Fibroblast of upper back skin (primary cell): ENCODE measurements around the gene ITIH5.

ENCODE experiments used
- DNase-seq: peaks from one replicate; pipeline ENCODE4 v3.0.0-alpha.2; 2013

The ITIH5 gene

DNA sequence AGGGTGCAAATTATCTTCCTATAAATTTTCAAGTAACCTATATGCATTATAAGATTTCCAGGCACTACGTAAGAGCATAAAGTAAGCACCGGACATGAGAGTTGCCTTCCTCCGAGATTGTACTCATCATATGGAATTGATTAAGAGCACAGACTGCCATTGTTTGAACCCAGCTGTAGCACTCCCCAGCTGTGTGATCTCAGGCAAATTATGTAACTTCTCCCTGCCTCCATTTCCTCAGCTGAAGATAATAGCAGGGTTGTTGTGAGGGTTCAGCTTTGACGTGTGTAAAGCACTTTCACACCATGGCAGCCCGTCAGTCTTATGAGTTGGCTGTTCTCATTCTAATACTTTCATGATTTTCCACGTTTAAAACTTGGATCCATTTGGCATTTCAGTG is 122.6 kb downstream of the ITIH5 start:
- DNase-seq = no peak

- no peak for DNase-seq
Observed at GRCh38 chr10:7542189-7542914, 124.4 kb downstream of the ITIH5 start.

DNA sequence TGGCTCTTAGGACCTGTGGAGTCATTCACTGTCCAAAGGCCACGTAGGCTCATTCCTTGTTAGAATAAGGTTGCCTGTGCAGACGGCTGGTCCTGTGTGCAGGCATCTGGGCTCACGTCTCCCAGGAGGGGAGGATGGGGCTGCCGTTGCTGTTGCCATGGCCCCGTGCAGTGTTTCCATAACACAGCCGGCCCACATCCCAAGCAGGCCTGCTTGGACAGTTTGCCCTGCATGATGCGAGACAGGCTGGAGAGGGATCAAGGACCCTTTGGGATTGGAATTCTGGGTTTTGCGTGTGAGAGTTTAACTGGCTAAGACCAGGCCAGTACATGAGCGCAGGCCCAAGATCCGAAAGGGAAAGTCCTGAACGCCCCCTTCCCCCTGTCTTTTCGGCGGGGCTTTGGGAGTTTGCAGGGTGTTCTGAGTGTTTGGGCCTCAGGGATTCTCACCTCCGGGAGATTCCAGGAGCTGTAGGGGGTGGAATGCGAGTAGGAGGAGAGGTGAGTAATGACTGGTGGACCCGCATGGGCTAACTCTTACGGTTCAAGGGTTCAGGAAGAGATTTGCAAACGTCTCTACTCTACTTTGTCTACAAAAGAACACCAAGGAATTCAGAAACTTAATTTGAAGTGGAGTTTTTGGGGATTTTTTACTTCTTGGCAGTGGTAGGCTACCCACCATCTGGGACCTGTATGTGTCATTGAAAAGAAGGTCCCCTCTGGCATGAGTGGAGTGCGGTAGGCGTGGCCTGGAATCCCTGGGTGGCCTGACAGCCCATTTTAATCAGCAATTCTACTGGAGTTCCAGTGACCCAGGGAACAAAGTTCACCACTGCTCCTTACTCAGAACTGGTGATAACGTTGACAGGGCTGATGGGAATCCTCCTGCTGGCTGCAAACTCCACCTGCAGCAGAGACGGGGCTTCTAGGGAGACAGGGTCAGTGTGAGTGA is 125.4 kb downstream of the ITIH5 start:
- DNase-seq = peak; percentile 70

GRCh38 chr10:7538970-7539654 is 127.7 kb downstream of the ITIH5 start:
- no peak for DNase-seq

DNA sequence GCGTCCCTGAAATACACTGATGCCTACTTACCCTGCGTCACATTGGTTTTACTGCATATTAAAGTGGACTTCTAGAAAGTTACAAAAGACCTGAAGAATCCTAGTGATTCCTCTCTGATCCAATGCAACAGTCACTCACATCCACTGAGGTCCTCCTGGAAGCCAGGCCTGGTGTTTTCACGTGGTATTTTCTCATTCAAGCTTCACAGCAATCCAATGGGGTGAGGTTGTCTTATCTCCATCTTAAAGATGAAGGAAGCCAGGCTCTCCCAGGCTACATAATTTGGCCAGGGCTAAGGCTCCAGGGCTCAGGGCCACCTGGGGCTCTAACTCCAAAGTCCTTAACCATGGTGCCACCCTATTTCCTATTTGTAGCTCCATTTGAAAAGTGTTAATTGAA is 129.6 kb downstream of the ITIH5 start:
- DNase-seq = no peak

DNA sequence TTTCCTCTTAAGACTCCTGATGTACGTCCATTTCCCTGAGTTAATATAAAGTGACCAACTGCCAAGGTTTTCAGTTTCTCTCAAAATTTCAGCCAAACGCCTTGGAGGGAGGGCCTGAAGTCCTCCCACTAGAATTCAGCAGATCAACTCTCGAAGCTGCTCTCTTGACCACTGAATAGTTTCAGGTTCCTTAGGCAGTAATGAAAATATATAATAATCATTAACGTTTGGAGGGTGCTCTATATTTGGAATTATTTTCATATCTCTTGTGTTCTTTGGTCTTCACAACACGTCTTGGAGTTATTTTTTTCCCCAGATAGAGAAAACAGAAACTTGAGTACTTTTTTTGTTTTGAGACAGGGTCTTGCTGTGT is 132.3 kb downstream of the ITIH5 start:
- no peak for DNase-seq

- no peak for DNase-seq
Observed at GRCh38 chr10:7533657-7534479, 132.9 kb downstream of the ITIH5 start.

GRCh38 chr10:7532723-7533498 is 133.9 kb downstream of the ITIH5 start:
- DNase-seq = no peak

GRCh38 chr10:7529638-7530037 is 137.1 kb downstream of the ITIH5 start:
- DNase-seq = peak; percentile 16

- no peak for DNase-seq
Observed at GRCh38 chr10:7527468-7527867, 139.3 kb downstream of the ITIH5 start.

GRCh38 chr10:7526017-7526400 is 140.8 kb downstream of the ITIH5 start:
- DNase-seq = no peak

GRCh38 chr10:7525314-7526016 is 141.3 kb downstream of the ITIH5 start:
- DNase-seq = peak; percentile 63

DNA sequence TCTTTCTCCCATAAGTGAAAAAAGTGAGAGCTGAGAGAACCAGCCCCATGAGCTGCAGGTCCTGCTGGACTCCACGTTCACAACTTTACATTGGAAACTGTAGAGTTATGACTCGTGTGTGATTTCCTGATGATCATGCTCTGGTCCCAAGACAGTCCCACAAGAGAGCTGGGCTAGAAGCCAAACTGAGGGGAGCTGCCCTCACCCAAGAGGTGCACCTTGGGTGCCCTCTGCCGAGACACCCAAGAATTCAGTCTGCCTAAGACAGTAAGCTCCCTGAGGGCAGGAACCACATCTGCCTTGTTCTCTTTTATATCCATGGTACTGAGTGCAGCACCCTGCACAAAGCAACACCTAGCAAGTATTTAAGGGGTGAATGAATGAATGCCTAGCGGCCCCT is 143.1 kb downstream of the ITIH5 start:
- no peak for DNase-seq

DNA sequence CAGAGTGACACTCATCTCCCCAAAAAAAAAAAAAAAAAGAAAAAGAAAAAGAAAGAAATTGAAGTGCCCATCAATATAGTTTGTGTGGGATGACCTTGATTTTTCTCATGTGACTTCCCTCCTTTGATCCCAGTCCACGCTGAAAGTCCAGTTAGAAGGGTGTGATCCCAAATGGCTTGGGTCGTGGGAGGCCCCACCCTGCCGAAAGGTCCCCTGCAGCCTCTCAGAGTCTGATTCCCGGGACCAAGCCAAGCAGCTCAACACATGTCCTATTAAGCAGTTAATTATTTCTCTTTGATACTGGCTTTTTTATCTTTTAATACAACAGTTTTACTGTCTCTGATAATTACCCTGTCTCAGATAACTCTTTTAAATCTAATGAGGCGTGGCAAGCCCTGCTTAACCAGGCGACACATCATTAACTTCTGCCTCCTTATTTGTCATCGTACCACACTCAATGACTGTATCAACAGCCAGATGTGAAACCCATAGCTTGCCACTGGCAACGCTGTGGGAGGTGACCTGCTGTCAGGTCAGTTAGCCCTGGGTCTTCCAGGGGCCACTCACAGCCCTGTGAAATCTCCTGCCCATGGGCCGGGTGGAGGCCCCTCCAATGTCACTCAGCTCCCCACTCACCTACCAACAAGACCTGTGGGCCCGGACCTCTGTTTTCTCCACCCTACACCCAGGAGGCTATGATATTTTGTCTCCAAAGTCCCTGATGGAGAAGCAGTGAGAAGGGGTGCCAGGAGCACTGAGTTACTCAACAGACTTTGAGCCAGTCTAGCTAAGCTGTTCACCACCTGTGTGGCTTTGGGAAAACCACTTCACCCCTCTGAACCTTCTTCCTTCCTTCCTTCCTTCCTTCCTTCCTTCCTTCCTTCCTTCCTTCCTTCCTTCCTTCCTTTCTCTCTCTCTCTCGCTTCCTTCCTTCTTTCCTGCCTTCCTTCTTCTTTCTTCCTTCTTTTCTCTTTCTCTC is 146.0 kb downstream of the ITIH5 start:
- no peak for DNase-seq

DNA sequence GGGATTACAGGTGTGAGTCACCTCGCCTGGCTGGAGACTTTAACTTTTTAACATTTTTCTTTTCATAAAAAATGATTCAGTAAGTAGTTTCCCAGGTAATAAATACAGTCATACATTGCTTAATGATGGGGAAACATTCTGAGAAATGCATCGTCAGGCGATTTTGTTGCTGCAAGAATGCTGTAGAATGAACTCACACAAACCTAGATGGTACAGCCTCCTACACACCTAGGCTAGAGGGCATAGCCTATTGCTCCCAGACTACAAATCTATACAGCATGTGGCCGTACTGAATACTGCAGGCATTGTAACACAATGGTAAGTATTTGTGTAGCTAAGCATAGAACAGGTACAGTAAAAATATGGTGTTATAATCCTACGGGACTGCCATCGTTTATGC is 147.4 kb downstream of the ITIH5 start:
- DNase-seq = no peak

DNA sequence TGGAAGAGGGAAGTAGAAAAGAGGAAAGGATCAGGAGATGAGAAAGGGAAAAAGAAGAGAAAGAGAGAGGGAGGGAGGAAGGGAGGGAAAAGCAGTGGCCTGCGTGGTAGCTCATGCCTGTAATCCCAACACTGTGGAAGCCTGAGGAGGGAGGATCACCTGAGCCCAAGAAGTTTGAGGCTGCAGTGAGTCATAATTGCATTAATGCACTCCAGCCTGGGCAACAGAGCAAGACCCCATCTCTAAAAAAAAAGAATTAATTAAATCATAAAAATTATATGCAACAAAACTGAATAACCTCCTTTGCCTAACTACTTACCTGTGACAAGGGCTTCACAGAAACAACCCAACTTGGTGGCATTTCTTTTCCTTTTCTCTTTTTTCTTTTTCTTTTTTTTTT is 148.1 kb downstream of the ITIH5 start:
- DNase-seq = no peak

GRCh38 chr10:7515439-7515838 is 151.3 kb downstream of the ITIH5 start:
- no peak for DNase-seq

DNA sequence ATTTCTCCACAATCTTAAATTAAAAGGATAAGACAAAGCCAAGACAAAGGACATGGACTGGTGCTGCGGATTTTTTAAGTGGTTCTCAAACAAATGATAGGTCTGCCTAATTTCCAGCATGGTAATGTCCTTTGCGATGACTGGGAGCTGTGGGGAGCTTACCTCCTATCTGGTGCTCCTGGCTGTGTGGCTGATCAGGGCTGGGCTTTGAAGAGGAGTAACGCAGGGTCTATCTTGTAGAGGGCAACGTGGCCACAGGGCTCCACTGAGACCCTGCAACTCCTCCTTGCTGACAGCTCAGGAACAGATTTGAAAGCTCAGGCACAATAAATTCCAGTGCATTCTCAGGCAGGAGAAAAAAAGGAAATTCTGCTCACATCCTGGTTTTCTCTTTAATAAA is 152.8 kb downstream of the ITIH5 start:
- DNase-seq = no peak

GRCh38 chr10:7513455-7513854 is 153.3 kb downstream of the ITIH5 start:
- no peak for DNase-seq

GRCh38 chr10:7512487-7512886 is 154.3 kb downstream of the ITIH5 start:
- DNase-seq = no peak
